UCSD-AML1 (cell line): Measurements from ENCODE around the gene HVCN1.
A peak's percentile ranks its signal among the peaks of the same experiment; 100 is the strongest.
"Not testable (repeated sequence)": the region's sequence is repeated elsewhere in the genome, so short reads cannot be mapped to it uniquely, and the experiment has no call there.

Experiments used
- DNase-seq: peaks from one replicate; lab custom pipeline; 2025; ENCODE audit not compliant: unreplicated experiment; lab: John Stamatoyannopoulos, UW

The HVCN1 gene

GRCh38 chr12:110688446-110689280, at the start of gene HVCN1:
TSS of gene HVCN1 (minus strand) at chr12:110689115. CDS start at chr12:110683245, 5,870 bp downstream.
- DNase-seq = peak; percentile 55

- DNase-seq = no peak
Measured at GRCh38 chr12:110737532-110737931, 48.6 kb upstream of the HVCN1 start.

- DNase-seq = not testable (repeated sequence)
Measured at GRCh38 chr12:110737016-110737415, 48.1 kb upstream of the HVCN1 start.

- DNase-seq = no peak
Measured at GRCh38 chr12:110733900-110734299, 45.0 kb upstream of the HVCN1 start.

- DNase-seq = no peak
Measured at GRCh38 chr12:110733089-110733715, 44.3 kb upstream of the HVCN1 start.

GRCh38 chr12:110732572-110732971, 43.7 kb upstream of the HVCN1 start:
- no peak for DNase-seq

- DNase-seq = no peak
Measured at GRCh38 chr12:110731479-110731878, 42.6 kb upstream of the HVCN1 start.

GRCh38 chr12:110728628-110729027, 39.7 kb upstream of the HVCN1 start:
- no peak for DNase-seq

- DNase-seq = no peak
Measured at GRCh38 chr12:110726708-110727369, 37.9 kb upstream of the HVCN1 start.

GRCh38 chr12:110726028-110726427, 37.1 kb upstream of the HVCN1 start:
- DNase-seq = no peak

GRCh38 chr12:110725267-110725666, 36.4 kb upstream of the HVCN1 start:
- DNase-seq = no peak

- not testable (repeated sequence) for DNase-seq
Measured at GRCh38 chr12:110722892-110723291, 34.0 kb upstream of the HVCN1 start.

GRCh38 chr12:110721570-110721969, 32.7 kb upstream of the HVCN1 start:
- no peak for DNase-seq

- no peak for DNase-seq
Measured at GRCh38 chr12:110720516-110720915, 31.6 kb upstream of the HVCN1 start.

- DNase-seq = no peak
Measured at GRCh38 chr12:110718222-110718908, 29.4 kb upstream of the HVCN1 start.

GRCh38 chr12:110717037-110717436, 28.1 kb upstream of the HVCN1 start:
- no peak for DNase-seq

GRCh38 chr12:110708917-110709316, 20.0 kb upstream of the HVCN1 start:
- no peak for DNase-seq

- DNase-seq = no peak
Measured at GRCh38 chr12:110705309-110705708, 16.4 kb upstream of the HVCN1 start.

- DNase-seq = no peak
Measured at GRCh38 chr12:110704750-110705149, 15.8 kb upstream of the HVCN1 start.

GRCh38 chr12:110704231-110704630, 15.3 kb upstream of the HVCN1 start:
- no peak for DNase-seq

GRCh38 chr12:110702081-110702480, 13.2 kb upstream of the HVCN1 start:
- DNase-seq = no peak
